ENCODE data around the gene CCBE1. TPM values are rescaled to one million over a fixed set of nuclear protein-coding genes. Genes with fewer than 3 reads are reported as not detected.

The CCBE1 gene
- total and polyA plus RNA-seq, 9 of the 15 experiments (the other 6 are each of a cell fraction or from before 2014, with no cell fraction given) = 0.20 TPM; not detected in 8

- TF ChIP-seq BCLAF1 (IDR thresholded peaks at IDR 0.05; ENCODE audit: borderline replicate concordance in 1 of 2, control insufficient read depth in 1 of 2, low read depth in 2 of 2, low read length in 1 of 2) (no peak), ZNF561 (CRISPR knock-in tag; conservative IDR thresholded peaks at IDR 0.05) (no peak), ARID3B (CRISPR knock-in tag; IDR thresholded peaks at IDR 0.05; ENCODE audit: borderline replicate concordance) (no peak), ZNF197 (CRISPR knock-in tag; IDR thresholded peaks at IDR 0.05; ENCODE audit: low read depth) (no peak), ZNF511 (CRISPR knock-in tag; IDR thresholded peaks at IDR 0.05) (no peak), ZNF239 (CRISPR knock-in tag; IDR thresholded peaks at IDR 0.05) (no peak), TCF3 (CRISPR knock-in tag; IDR thresholded peaks at IDR 0.05) (no peak), PBX2 (CRISPR knock-in tag; IDR thresholded peaks at IDR 0.05; ENCODE audit: low read depth) (no peak), PBX2 (tag; conservative IDR thresholded peaks at IDR 0.05; ENCODE audit: low read depth) (no peak), CEBPG (CRISPR knock-in tag; IDR thresholded peaks at IDR 0.05) (no peak), CEBPG (tag; conservative IDR thresholded peaks at IDR 0.05 in 1 of 2, IDR thresholded peaks at IDR 0.05 in 1 of 2) (no peak), ZNF408 (CRISPR knock-in tag; IDR thresholded peaks at IDR 0.05; ENCODE audit: low read depth) (no peak), POLR3G (IDR thresholded peaks at IDR 0.05; ENCODE audit: extremely low read depth, insufficient read length, insufficient replicate concordance) (no peak), ZNF57 (CRISPR knock-in tag; IDR thresholded peaks at IDR 0.05) (no peak), MTA2 (IDR thresholded peaks at IDR 0.05; ENCODE audit: low read depth) (no peak), TGIF2 (CRISPR knock-in tag; IDR thresholded peaks at IDR 0.05) (no peak)
Observed at GRCh38 chr18:59461171-59461570, 236.1 kb downstream of the CCBE1 start (continued).
